ENCODE data around the gene RASSF5. TPM values are rescaled to one million over a fixed set of nuclear protein-coding genes. Genes with fewer than 3 reads are reported as not detected.

Gene RASSF5
- total RNA-seq, 1 experiment from 2014 or later = 12.4 TPM

DNA sequence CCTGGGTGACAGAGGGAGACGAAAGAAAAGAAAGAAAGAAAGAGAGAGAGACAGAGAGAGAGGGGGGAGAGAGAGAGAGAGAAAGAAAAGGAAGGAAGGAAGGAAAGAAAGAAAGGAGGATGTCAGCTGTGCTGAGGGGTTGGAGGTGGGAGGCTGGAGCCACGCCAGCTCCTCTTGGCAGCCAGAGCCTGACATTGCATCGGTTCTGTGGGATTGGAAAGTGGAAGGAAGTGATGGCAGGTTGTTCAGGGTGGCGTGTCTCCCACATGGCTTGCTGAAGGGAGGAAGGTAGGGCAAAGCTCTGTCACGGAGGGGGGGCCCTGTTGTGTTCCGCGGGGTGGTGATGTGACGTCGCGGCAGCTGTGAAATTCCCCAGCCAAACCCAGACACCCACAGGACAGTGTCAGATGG lies 74.2 kb downstream of the RASSF5 start:
- no TSS peak for BruUV-seq (replicated peaks)
- TF ChIP-seq, protein P1, sequence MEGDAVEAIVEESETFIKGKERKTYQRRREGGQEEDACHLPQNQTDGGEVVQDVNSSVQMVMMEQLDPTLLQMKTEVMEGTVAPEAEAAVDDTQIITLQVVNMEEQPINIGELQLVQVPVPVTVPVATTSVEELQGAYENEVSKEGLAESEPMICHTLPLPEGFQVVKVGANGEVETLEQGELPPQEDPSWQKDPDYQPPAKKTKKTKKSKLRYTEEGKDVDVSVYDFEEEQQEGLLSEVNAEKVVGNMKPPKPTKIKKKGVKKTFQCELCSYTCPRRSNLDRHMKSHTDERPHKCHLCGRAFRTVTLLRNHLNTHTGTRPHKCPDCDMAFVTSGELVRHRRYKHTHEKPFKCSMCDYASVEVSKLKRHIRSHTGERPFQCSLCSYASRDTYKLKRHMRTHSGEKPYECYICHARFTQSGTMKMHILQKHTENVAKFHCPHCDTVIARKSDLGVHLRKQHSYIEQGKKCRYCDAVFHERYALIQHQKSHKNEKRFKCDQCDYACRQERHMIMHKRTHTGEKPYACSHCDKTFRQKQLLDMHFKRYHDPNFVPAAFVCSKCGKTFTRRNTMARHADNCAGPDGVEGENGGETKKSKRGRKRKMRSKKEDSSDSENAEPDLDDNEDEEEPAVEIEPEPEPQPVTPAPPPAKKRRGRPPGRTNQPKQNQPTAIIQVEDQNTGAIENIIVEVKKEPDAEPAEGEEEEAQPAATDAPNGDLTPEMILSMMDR (conservative IDR thresholded peaks at IDR 0.05) = no peak
- TF ChIP-seq EZH2 (IDR thresholded peaks at IDR 0.05; ENCODE audit: low read depth) = no peak

DNA sequence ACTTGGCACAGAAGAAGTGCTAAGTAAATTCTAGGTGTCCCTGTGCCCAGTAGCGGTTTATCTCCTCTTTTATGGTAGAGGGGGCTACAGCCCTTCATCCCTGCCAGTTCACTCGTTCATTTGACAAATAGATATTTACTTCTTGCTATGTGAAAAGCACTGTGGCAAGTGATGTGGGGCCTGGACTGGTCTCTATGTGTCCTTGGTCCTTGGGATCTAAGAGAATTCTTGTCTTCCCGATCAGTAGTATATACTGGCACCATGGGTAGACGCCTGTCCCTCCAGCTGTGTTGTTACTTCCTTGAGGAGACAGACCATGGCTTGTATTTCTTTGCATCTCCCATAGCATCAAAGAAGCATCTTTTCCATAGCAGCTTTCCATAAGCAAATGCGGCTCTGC lies 75.2 kb downstream of the RASSF5 start:
- H2AFZ ChIP-seq = no peak overlapping the region
- H3K9me3 ChIP-seq (ENCODE audit: insufficient read depth, low read depth) = no peaks in the 10 kb centered on the region
- no TSS peak for BruUV-seq (replicated peaks)
- TF ChIP-seq EZH2 (IDR thresholded peaks at IDR 0.05; ENCODE audit: low read depth) = no peak
- TF ChIP-seq, protein P1 (conservative IDR thresholded peaks at IDR 0.05) = no peak
- no peaks in the 10 kb centered on the region for H4K20me1 ChIP-seq (ENCODE audit: insufficient read depth)
- H3K4me3 ChIP-seq = no peak overlapping the region
- H3K4me1 ChIP-seq (replicated peaks; ENCODE audit: insufficient read depth) = peaks cover 26% of the 10 kb centered on the region
- DNase-seq = no peak
- H3F3A ChIP-seq (ENCODE audit: insufficient read depth, low read depth) = peaks cover 12% of the 10 kb centered on the region
- POLR2A ChIA-PET (ENCODE audit: unreplicated experiment) = no interaction called here
- CTCF ChIA-PET = no interaction called here
- no peaks in the 10 kb centered on the region for H3K36me3 ChIP-seq (ENCODE audit: low read depth)
- intact Hi-C loops (cut with micrococcal nuclease; ENCODE audit: unreplicated experiment) = loop anchor here (5.0 kb wide), 1 partner anchor 40 kb away; no protein-coding TSS in a partner anchor
- no peak overlapping the region for H3K27ac ChIP-seq
- H3K79me2 ChIP-seq (ENCODE audit: low read depth) = no peaks in the 10 kb centered on the region
- H3K9me2 ChIP-seq (ENCODE audit: insufficient read depth) = no peaks in the 10 kb centered on the region
- no peak overlapping the region for H3K4me2 ChIP-seq
- no peaks in the 10 kb centered on the region for H3K27me3 ChIP-seq (ENCODE audit: insufficient read depth, low read depth)

More for the DNA sequence above, 74.2 kb downstream of the RASSF5 start:
- ChIA-PET POLR2A (ENCODE audit: unreplicated experiment) (no interaction called here), CTCF (no interaction called here)
- no peak overlapping the region for H2AFZ ChIP-seq
- H3K36me3 ChIP-seq (ENCODE audit: low read depth) = no peaks in the 10 kb centered on the region
- intact Hi-C loops (cut with micrococcal nuclease; ENCODE audit: unreplicated experiment) = loop anchor here (5.0 kb wide), 1 partner anchor 39 kb away; no protein-coding TSS in a partner anchor
- no peaks in the 10 kb centered on the region for H3K9me2 ChIP-seq (ENCODE audit: insufficient read depth)
- H3K27ac ChIP-seq = no peak overlapping the region
- H3K4me1 ChIP-seq (replicated peaks; ENCODE audit: insufficient read depth) = peaks cover 17% of the 10 kb centered on the region
- no peak overlapping the region for H3K4me3 ChIP-seq
- no peaks in the 10 kb centered on the region for H4K20me1 ChIP-seq (ENCODE audit: insufficient read depth)
- DNase-seq = no peak
- no peaks in the 10 kb centered on the region for H3K79me2 ChIP-seq (ENCODE audit: low read depth)
- H3F3A ChIP-seq (ENCODE audit: insufficient read depth, low read depth) = peaks cover 5% of the 10 kb centered on the region
- no peaks in the 10 kb centered on the region for H3K27me3 ChIP-seq (ENCODE audit: insufficient read depth, low read depth)
- no peaks in the 10 kb centered on the region for H3K9me3 ChIP-seq (ENCODE audit: insufficient read depth, low read depth)
- H3K4me2 ChIP-seq = no peak overlapping the region

DNA sequence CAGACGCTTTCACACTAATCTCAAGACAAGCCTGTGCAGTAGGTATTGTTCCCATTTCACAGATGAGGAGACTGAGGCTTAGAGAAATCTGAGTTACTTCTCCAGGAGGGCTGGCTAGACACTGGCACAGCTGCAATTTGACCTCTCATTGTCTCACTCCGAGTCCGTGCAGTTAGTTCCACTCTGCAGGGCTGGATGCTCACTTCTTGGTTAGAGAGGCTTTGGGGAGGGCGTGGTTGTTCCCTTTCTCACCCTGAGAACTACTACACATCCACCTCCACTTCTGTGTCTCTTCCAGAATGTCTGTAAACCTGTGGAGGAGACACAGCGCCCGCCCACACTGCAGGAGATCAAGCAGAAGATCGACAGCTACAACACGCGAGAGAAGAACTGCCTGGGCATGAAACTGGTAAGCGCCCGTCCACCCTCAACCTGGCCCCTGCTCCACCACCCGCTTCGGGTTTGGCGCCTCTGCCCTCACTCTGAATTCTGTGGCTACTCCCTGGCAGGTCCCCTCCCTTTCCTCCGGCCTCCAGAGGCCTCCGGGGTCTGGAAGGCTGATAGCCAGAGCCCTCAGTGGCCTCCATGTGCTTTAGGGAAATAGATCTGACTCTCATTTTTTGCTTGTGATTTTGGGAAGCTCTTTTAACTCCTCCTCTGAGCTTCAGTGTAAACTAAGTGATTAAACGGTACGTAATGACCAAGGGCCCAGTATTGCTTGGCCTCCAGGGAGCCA lies 75.8 kb downstream of the RASSF5 start:
- no peak for DNase-seq
- TF ChIP-seq EZH2 (IDR thresholded peaks at IDR 0.05; ENCODE audit: low read depth) = no peak
- TF ChIP-seq, protein P1 (conservative IDR thresholded peaks at IDR 0.05) = no peak
- H3K4me3 ChIP-seq = no peak overlapping the region
- no TSS peak for BruUV-seq (replicated peaks)
- no peaks in the 10 kb centered on the region for H3K9me3 ChIP-seq (ENCODE audit: insufficient read depth, low read depth)
- peaks cover 28% of the 10 kb centered on the region for H3K4me1 ChIP-seq (replicated peaks; ENCODE audit: insufficient read depth)
- intact Hi-C loops (cut with micrococcal nuclease; ENCODE audit: unreplicated experiment) = loop anchor here (1.0 to 5.0 kb wide), 3 partner anchors 41 to 93 kb away; no protein-coding TSS in a partner anchor
- peaks cover 12% of the 10 kb centered on the region for H3F3A ChIP-seq (ENCODE audit: insufficient read depth, low read depth)
- CTCF ChIA-PET = interaction anchor here (1.1 to 3.0 kb wide), 2 partner anchors 38 to 78 kb away, joined by 3 to 13 read pairs; no protein-coding TSS in a partner anchor
- no peaks in the 10 kb centered on the region for H3K79me2 ChIP-seq (ENCODE audit: low read depth)
- no peak overlapping the region for H3K27ac ChIP-seq
- no peak overlapping the region for H2AFZ ChIP-seq
- H3K36me3 ChIP-seq (ENCODE audit: low read depth) = no peaks in the 10 kb centered on the region
- H4K20me1 ChIP-seq (ENCODE audit: insufficient read depth) = no peaks in the 10 kb centered on the region
- H3K4me2 ChIP-seq = no peak overlapping the region
- POLR2A ChIA-PET (ENCODE audit: unreplicated experiment) = no interaction called here
- no peaks in the 10 kb centered on the region for H3K27me3 ChIP-seq (ENCODE audit: insufficient read depth, low read depth)
- H3K9me2 ChIP-seq (ENCODE audit: insufficient read depth) = no peaks in the 10 kb centered on the region

Measured in PC-9 (cell line).